Hematopoietic multipotent progenitor cell treated with erythropoietin and hydrocortisone succinate and interleukin-3 and kit ligand, for 17 days (in vitro differentiated cells): ENCODE results near the gene METTL23.

Source experiments
- DNase-seq: peaks from one replicate; pipeline ENCODE4 v3.0.0-alpha.2; 2015; ENCODE audit warnings: low spot score

Gene METTL23

GRCh38 chr17:76772842-76773525 is 46.3 kb downstream of the METTL23 start:
- no peak for DNase-seq

- DNase-seq: no peak
Observed at GRCh38 chr17:76775021-76775600, 48.5 kb downstream of the METTL23 start.

- DNase-seq: no peak
Observed at GRCh38 chr17:76781056-76781982, 54.7 kb downstream of the METTL23 start.

GRCh38 chr17:76783146-76783545 is 56.5 kb downstream of the METTL23 start:
- no peak for DNase-seq
